Measurements from ENCODE around the gene IDUA.

The IDUA gene

GRCh38 chr4:984336-985054 lies 2.3 kb upstream of the IDUA start:
- TF ChIP-seq CTCF (IDR thresholded peaks at IDR 0.05; ENCODE audit: borderline replicate concordance, control extremely low read depth, extremely low read depth, insufficient read depth, missing control alignments) = no peak
- in situ Hi-C loops (cut with MboI; ENCODE audit: low sequenced_read_pairs, unreplicated experiment) = no loop called here
- DNase-seq (ENCODE audit: low spot score) = no peak

- no peak for TF ChIP-seq CTCF (IDR thresholded peaks at IDR 0.05; ENCODE audit: borderline replicate concordance, control extremely low read depth, extremely low read depth, insufficient read depth, missing control alignments)
- DNase-seq (ENCODE audit: low spot score) = peak; percentile 79
- in situ Hi-C loops (cut with MboI; ENCODE audit: low sequenced_read_pairs, unreplicated experiment) = no loop called here
These were observed 1.6 kb upstream of the IDUA start for GRCh38 chr4:985123-985830.

GRCh38 chr4:986428-986878 lies 391 bp upstream of the IDUA start:
- in situ Hi-C loops (cut with MboI; ENCODE audit: low sequenced_read_pairs, unreplicated experiment) = no loop called here
- TF ChIP-seq CTCF (IDR thresholded peaks at IDR 0.05; ENCODE audit: borderline replicate concordance, control extremely low read depth, extremely low read depth, insufficient read depth, missing control alignments) = no peak
- no peak for DNase-seq (ENCODE audit: low spot score)

GRCh38 chr4:987624-988513 lies 1.0 kb downstream of the IDUA start:
- DNase-seq (ENCODE audit: low spot score) = no peak
- in situ Hi-C loops (cut with MboI; ENCODE audit: low sequenced_read_pairs, unreplicated experiment) = no loop called here
- TF ChIP-seq CTCF (IDR thresholded peaks at IDR 0.05; ENCODE audit: borderline replicate concordance, control extremely low read depth, extremely low read depth, insufficient read depth, missing control alignments) = no peak

GRCh38 chr4:988726-989721 lies 2.2 kb downstream of the IDUA start:
- no peak for DNase-seq (ENCODE audit: low spot score)
- no peak for TF ChIP-seq CTCF (IDR thresholded peaks at IDR 0.05; ENCODE audit: borderline replicate concordance, control extremely low read depth, extremely low read depth, insufficient read depth, missing control alignments)
- in situ Hi-C loops (cut with MboI; ENCODE audit: low sequenced_read_pairs, unreplicated experiment) = no loop called here
